B cell (primary cell): ENCODE measurements around the gene CADM1. TPM values are rescaled to one million over a fixed set of nuclear protein-coding genes. Genes with fewer than 3 reads are reported as not detected.

Experiments
- ATAC-seq: fragments of 200-7000 bp; cut with Tn5 transposase; one replicate; pipeline ENCODE4 v1.10.0; 2021; ENCODE audit warnings: low read depth, mild to moderate bottlenecking, moderate number of reproducible peaks, moderate library complexity
- CTCF ChIA-PET: fragments of 350-600 bp; sonication (Branson Sonifier 250); formaldehyde crosslinking; loops from one replicate; lab custom pipeline; 2021; ENCODE audit warnings: antibody characterized with exemption, inconsistent platforms; lab: Charles Lee
- POLR2A ChIA-PET: fragments of 350-600 bp; sonication (Branson Sonifier 250); formaldehyde crosslinking; loops from one replicate; lab custom pipeline; 2021; ENCODE audit warnings: antibody characterized with exemption; lab: Charles Lee
- DNase-seq: peaks from one replicate; pipeline ENCODE4 v3.0.0; 2013
- H2AFZ ChIP-seq: 2 replicates; pipeline ENCODE4 v1.6.1; 2012; ENCODE audit warnings: mild to moderate bottlenecking, low read depth, low read length; ENCODE audit not compliant: insufficient read depth, poor library complexity, severe bottlenecking
- H3K27ac ChIP-seq, 2 donors: 1 replicate in 1 of 2; 2 replicates in 1 of 2; pipeline ENCODE4 v1.5.1; 2012 to 2013; ENCODE audit warnings: low read length in 2 of 2, mild to moderate bottlenecking in 2 of 2, moderate library complexity in 1 of 2
- H3K27me3 ChIP-seq, 4 experiments: fragments of 200-600 bp in 1 of 4; sonication (generic) in 1 of 4; replicated peaks in 1 of 4; 1 replicate in 2 of 4; 2 replicates in 2 of 4; pipeline versions ENCODE4 v1.6.1 to v1.7.0; 2013 to 2016; ENCODE audit warnings: low read length in 3 of 4, mild to moderate bottlenecking in 2 of 4, mixed read lengths in 1 of 4, moderate library complexity in 1 of 4; ENCODE audit not compliant: insufficient read depth in 4 of 4, control insufficient read depth in 3 of 4; ENCODE audit errors: control extremely low read depth in 1 of 4
- H3K36me3 ChIP-seq, 2 experiments: replicated peaks in 1 of 2; 1 replicate in 1 of 2; 2 replicates in 1 of 2; pipeline versions ENCODE4 v1.6.1 to v1.7.1; 2013; ENCODE audit warnings: low read length in 1 of 2; ENCODE audit not compliant: insufficient read depth in 2 of 2, control insufficient read depth in 1 of 2; ENCODE audit errors: control extremely low read depth in 1 of 2, extremely low read depth in 1 of 2
- H3K4me1 ChIP-seq, 2 donors: fragments of 200-600 bp in 1 of 2; sonication (generic) in 1 of 2; 1 replicate in 1 of 2; 2 replicates in 1 of 2; pipeline versions ENCODE4 v1.5.1 to v1.6.1; 2013 to 2017; ENCODE audit warnings: low read length in 2 of 2; ENCODE audit not compliant: control insufficient read depth in 2 of 2, insufficient read depth in 2 of 2
- H3K4me2 ChIP-seq: replicated peaks from 2 replicates; pipeline ENCODE3; 2012; ENCODE audit warnings: mild to moderate bottlenecking, low read depth, low read length; ENCODE audit not compliant: poor library complexity, severe bottlenecking
- H3K4me3 ChIP-seq, 5 experiments: fragments of 200-600 bp in 1 of 5; sonication (generic) in 1 of 5; 1 replicate in 3 of 5; 2 replicates in 2 of 5; pipeline versions ENCODE4 v1.5.1 to v1.7.0; 2011 to 2016; ENCODE audit warnings: low read length in 4 of 5, mild to moderate bottlenecking in 4 of 5, low read depth in 2 of 5, control low read depth in 1 of 5, moderate library complexity in 1 of 5; ENCODE audit not compliant: insufficient read depth in 1 of 5; ENCODE audit errors: control extremely low read depth in 1 of 5, extremely low read depth in 1 of 5
- H3K79me2 ChIP-seq: fragments of 200-600 bp; sonication (generic); one replicate; pipeline ENCODE4 v1.6.0; 2016; ENCODE audit warnings: low read length; ENCODE audit not compliant: control insufficient read depth, insufficient read depth
- H3K9ac ChIP-seq: fragments of 200-600 bp; sonication (generic); 2 replicates; pipeline ENCODE4 v1.6.1; 2017; ENCODE audit warnings: mild to moderate bottlenecking, low read length, moderate library complexity
- H3K9me3 ChIP-seq, 3 donors: one replicate each; pipeline versions ENCODE4 v1.6.1 to v1.7.1; 2013; ENCODE audit warnings: low read length in 2 of 3; ENCODE audit not compliant: control insufficient read depth in 2 of 3, insufficient read depth in 1 of 3; ENCODE audit errors: control extremely low read depth in 1 of 3
- H4K20me1 ChIP-seq: 2 replicates; pipeline ENCODE4 v1.6.0; 2012; ENCODE audit warnings: mild to moderate bottlenecking, low read length; ENCODE audit not compliant: insufficient read depth, control insufficient read depth, poor library complexity, severe bottlenecking
- H3K27ac Mint-ChIP-seq: one replicate; pipeline ENCODE4 v1.8.0; 2021; ENCODE audit warnings: mixed read lengths
- H3K27me3 Mint-ChIP-seq: one replicate; pipeline ENCODE4 v1.8.0; 2021; ENCODE audit warnings: mixed read lengths
- H3K4me1 Mint-ChIP-seq: one replicate; pipeline ENCODE4 v1.8.0; 2021; ENCODE audit warnings: mixed read lengths
- H3K4me3 Mint-ChIP-seq: one replicate; pipeline ENCODE4 v1.8.0; 2021; ENCODE audit warnings: mixed read lengths
- H3K9me3 Mint-ChIP-seq: one replicate; pipeline ENCODE4 v1.8.0; 2022; ENCODE audit warnings: mixed read lengths; ENCODE audit not compliant: insufficient read depth
- EZH2 ChIP-seq: IDR thresholded peaks from 2 replicates; pipeline ENCODE4 v1.6.1; 2012; ENCODE audit warnings: borderline replicate concordance, low read depth, mild to moderate bottlenecking, moderate library complexity, low read length; ENCODE audit not compliant: insufficient read depth, poor library complexity, severe bottlenecking
- WGBS: methylation state at CpG from one replicate; pipeline ENCODE4 v1.1.5; 2013; ENCODE audit warnings: missing lambda C conversion rate; ENCODE audit not compliant: insufficient coverage; 5-methylcytosine and 5-hydroxymethylcytosine counted together
- intact Hi-C: fragments of 100-400 bp; cut with micrococcal nuclease; formaldehyde crosslinking; loops from one replicate; pipeline ENCODE4 v1.10.0; 2022
- polyA plus RNA-seq: library from polyadenylated mRNA; depleted of rRNA; stranded (reverse); fragments of >200 nt; gene quantifications from 2 replicates; pipeline ENCODE4 v1.2.3, GENCODE V29; 2012
- total RNA-seq, 2 donors: library from RNA; stranded (reverse); fragments of 120-200 nt in 1 of 2; gene quantifications; 1 replicate in 1 of 2; 2 replicates in 1 of 2; pipeline versions ENCODE4 v1.2.3 to v1.2.4, GENCODE V29; 2013 to 2022
- TF ChIP-seq, protein P1 (sequence below): fragments of 200-600 bp; IDR thresholded peaks from one replicate; pipeline ENCODE4 v1.8.0; 2022; ENCODE audit warnings: antibody characterized with exemption, mild to moderate bottlenecking

CADM1 gene
- total and polyA plus RNA-seq, 2 donors (not counting 1 experiment from before 2014, with no cell fraction given) = 0.43 to 0.49 TPM

DNA sequence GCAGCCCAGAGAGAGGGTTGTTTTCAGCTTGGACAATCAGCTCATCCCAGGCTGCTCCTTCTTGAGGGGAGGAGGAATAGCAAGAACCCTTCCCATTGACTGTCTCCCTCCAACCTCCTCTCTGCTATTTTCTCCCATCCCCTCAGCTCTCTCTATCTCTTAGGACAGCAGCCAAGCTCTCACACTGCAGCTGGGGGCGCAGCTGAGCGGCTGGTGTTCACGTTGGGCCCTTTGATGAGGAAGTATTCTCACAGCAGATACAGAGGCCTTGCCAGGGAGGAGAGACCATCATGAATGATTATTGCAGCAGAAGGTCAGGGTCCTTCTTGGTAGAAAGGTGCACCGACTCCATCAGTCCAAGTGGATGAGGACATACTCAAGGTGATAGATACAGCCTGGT, 26.5 kb upstream of the CADM1 start:
- ATAC-seq (no peak), DNase-seq (no peak)
- peaks cover 0 to 3% (median 1%) of the 10 kb centered on the region in 4 experiments for H3K27me3 ChIP-seq
- peaks cover 0 to 3% (median 0%) of the 10 kb centered on the region in 3 donors for H3K9me3 ChIP-seq
- H3K4me2 ChIP-seq = no peak overlapping the region
- Mint-ChIP-seq H3K4me3 (no peak overlapping the region), H3K4me1 (no peaks in the 10 kb centered on the region), H3K27ac (no peak overlapping the region), H3K27me3 (peaks cover 5% of the 10 kb centered on the region), H3K9me3 (no peaks in the 10 kb centered on the region)
- TF ChIP-seq, protein P1, sequence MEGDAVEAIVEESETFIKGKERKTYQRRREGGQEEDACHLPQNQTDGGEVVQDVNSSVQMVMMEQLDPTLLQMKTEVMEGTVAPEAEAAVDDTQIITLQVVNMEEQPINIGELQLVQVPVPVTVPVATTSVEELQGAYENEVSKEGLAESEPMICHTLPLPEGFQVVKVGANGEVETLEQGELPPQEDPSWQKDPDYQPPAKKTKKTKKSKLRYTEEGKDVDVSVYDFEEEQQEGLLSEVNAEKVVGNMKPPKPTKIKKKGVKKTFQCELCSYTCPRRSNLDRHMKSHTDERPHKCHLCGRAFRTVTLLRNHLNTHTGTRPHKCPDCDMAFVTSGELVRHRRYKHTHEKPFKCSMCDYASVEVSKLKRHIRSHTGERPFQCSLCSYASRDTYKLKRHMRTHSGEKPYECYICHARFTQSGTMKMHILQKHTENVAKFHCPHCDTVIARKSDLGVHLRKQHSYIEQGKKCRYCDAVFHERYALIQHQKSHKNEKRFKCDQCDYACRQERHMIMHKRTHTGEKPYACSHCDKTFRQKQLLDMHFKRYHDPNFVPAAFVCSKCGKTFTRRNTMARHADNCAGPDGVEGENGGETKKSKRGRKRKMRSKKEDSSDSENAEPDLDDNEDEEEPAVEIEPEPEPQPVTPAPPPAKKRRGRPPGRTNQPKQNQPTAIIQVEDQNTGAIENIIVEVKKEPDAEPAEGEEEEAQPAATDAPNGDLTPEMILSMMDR = no peak
- no peak for TF ChIP-seq EZH2
- POLR2A ChIA-PET = no interaction called here
- no peak overlapping the region for H2AFZ ChIP-seq
- WGBS = 78% methylated on average over 1 of the region's 4 CpGs
- no peaks in the 10 kb centered on the region for H3K79me2 ChIP-seq
- no peaks in the 10 kb centered on the region for H3K4me1 ChIP-seq
- H3K4me3 ChIP-seq = no peak overlapping the region
- intact Hi-C loops = no loop called here
- H4K20me1 ChIP-seq = no peaks in the 10 kb centered on the region
- H3K9ac ChIP-seq = no peak overlapping the region
- H3K27ac ChIP-seq = no peak overlapping the region
- CTCF ChIA-PET = no interaction called here
- no peaks in the 10 kb centered on the region for H3K36me3 ChIP-seq

DNA sequence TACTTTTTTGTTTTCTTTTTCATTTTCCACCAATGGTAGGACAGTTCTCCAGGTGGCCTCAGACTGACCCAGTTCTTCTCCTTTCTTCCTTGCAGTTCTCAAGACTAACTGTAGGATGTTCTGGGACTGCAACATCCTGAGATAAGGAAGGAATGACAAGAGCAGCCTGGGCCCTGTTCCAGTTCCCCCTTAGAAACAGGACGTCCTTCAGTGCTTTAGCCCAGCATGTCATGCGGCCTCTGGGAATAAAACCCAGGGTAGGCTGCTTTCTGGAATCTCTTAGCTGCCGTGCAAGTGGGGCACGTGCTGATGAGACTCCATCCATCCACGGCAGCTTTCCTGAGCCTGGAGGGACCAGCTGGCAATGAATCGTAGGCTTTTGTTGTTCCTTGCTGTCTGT, 24.0 kb upstream of the CADM1 start:
- H3K9me3 Mint-ChIP-seq = no peaks in the 10 kb centered on the region
- H3K27ac ChIP-seq = no peak overlapping the region
- H3K9me3 ChIP-seq = no peaks in the 10 kb centered on the region
- no peaks in the 10 kb centered on the region for H3K4me1 Mint-ChIP-seq
- no peak overlapping the region for H3K4me3 Mint-ChIP-seq
- peaks cover 0 to 3% (median 0%) of the 10 kb centered on the region in 4 experiments for H3K27me3 ChIP-seq
- ChIA-PET CTCF (no interaction called here), POLR2A (no interaction called here)
- ATAC-seq (no peak), DNase-seq (no peak)
- intact Hi-C loops = no loop called here
- H3K36me3 ChIP-seq = no peaks in the 10 kb centered on the region
- H4K20me1 ChIP-seq = no peaks in the 10 kb centered on the region
- H3K9ac ChIP-seq = no peak overlapping the region
- H2AFZ ChIP-seq = no peak overlapping the region
- H3K79me2 ChIP-seq = no peaks in the 10 kb centered on the region
- H3K27ac Mint-ChIP-seq = no peak overlapping the region
- peaks cover 5% of the 10 kb centered on the region for H3K27me3 Mint-ChIP-seq
- H3K4me3 ChIP-seq = no peak overlapping the region
- 84% methylated on average over 6 of the region's 6 CpGs for WGBS
- TF ChIP-seq, protein P1 = no peak
- no peak for TF ChIP-seq EZH2
- H3K4me1 ChIP-seq = no peaks in the 10 kb centered on the region
- no peak overlapping the region for H3K4me2 ChIP-seq
